ENCODE results near the gene RAB11FIP3.

GRCh38 chr16:411576-412265 is 13.7 kb upstream of the RAB11FIP3 start:
- TF ChIP-seq CTCF (IDR thresholded peaks at IDR 0.05) = no peak
- no peak for TF ChIP-seq POLR2A (IDR thresholded peaks at IDR 0.05)

All from adrenal gland (tissue), 5 donors.